H1 (cell line): ENCODE data around the gene LRWD1. TPM values are rescaled to one million over a fixed set of nuclear protein-coding genes. Genes with fewer than 3 reads are reported as not detected.

Experiments used
- PHF8 ChIP-seq: fragments of 200-600 bp; sonication (generic); conservative IDR thresholded peaks from 2 replicates; pipeline ENCODE4 v1.7.1; 2012; ENCODE audit warnings: low read depth, mild to moderate bottlenecking, inconsistent platforms, low read length, moderate library complexity
- SIN3A ChIP-seq, 2 experiments: IDR thresholded peaks in 1 of 2; conservative IDR thresholded peaks in 1 of 2; 2 replicates each; pipeline ENCODE4 v1.6.1; 2011 to 2012; ENCODE audit warnings: low read length in 2 of 2, improper control_type of control experiment in 1 of 2, low read depth in 1 of 2, mild to moderate bottlenecking in 1 of 2
- TAF7 ChIP-seq: optimal IDR thresholded peaks from 2 replicates; pipeline ENCODE3; 2011; ENCODE audit warnings: low read depth, mild to moderate bottlenecking, inconsistent platforms, low read length, moderate library complexity, borderline replicate concordance
- polyA plus RNA-seq, 7 experiments: library from polyadenylated mRNA; depleted of rRNA in 3 of 7; stranded (reverse) in 5 of 7; unstranded in 2 of 7; fragments of >200 nt in 5 of 7; fragments of 200-250 nt in 2 of 7; gene quantifications; 1 replicate in 5 of 7; 2 replicates in 1 of 7; 4 replicates in 1 of 7; pipeline versions ENCODE4 v1.2.1 to v1.2.3, GENCODE V29; 2011 to 2013; ENCODE audit warnings: missing spikeins in 2 of 7, mixed read lengths in 2 of 7
- total RNA-seq: library from RNA; stranded (reverse); fragmentation: NEBNext Ultra II Directional; extraction: Animal tissue kit (Norgen Biotek cat#: 25700); gene quantifications from 2 replicates; pipeline ENCODE4 v1.2.1, GENCODE V29; 2021
- TF ChIP-seq, protein P1 (sequence below): fragments of 300-600 bp; sonication (generic); IDR thresholded peaks from 2 replicates; pipeline ENCODE4 v1.7.1; 2012; ENCODE audit warnings: low read length, moderate library complexity, mild to moderate bottlenecking, inconsistent platforms; ENCODE audit not compliant: insufficient replicate concordance

Gene LRWD1
- total and polyA plus RNA-seq, 2 of the 8 experiments (the other 6 are each of a cell fraction or from before 2014, with no cell fraction given): 23.4 to 26.8 TPM

DNA sequence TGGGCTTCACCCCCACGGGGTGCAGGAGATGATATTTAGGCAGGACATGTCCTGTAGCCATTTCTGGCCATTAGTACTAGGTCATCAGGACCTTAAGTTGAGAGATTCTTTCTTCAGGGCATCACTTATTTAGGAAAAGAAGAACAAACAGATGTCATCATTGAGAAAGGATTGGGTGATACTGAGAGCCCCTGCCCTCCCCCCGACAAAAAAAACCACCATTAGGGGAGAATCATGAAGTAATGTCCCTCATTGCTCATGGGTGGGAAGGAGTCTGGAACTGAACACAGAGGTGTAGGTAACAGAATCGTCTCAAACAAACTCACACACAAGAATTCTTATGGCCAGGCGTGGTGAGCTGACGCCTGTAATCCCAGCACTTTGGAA is 37.8 kb upstream of the LRWD1 start (continued):
- TF ChIP-seq TAF7: no peak
- TF ChIP-seq PHF8: no peak
- TF ChIP-seq SIN3A (conservative IDR thresholded peaks at IDR 0.05 in 1 of 2, IDR thresholded peaks at IDR 0.05 in 1 of 2; ENCODE audit: low read depth in 1 of 2, low read length in 2 of 2): no peak
- TF ChIP-seq, protein P1, sequence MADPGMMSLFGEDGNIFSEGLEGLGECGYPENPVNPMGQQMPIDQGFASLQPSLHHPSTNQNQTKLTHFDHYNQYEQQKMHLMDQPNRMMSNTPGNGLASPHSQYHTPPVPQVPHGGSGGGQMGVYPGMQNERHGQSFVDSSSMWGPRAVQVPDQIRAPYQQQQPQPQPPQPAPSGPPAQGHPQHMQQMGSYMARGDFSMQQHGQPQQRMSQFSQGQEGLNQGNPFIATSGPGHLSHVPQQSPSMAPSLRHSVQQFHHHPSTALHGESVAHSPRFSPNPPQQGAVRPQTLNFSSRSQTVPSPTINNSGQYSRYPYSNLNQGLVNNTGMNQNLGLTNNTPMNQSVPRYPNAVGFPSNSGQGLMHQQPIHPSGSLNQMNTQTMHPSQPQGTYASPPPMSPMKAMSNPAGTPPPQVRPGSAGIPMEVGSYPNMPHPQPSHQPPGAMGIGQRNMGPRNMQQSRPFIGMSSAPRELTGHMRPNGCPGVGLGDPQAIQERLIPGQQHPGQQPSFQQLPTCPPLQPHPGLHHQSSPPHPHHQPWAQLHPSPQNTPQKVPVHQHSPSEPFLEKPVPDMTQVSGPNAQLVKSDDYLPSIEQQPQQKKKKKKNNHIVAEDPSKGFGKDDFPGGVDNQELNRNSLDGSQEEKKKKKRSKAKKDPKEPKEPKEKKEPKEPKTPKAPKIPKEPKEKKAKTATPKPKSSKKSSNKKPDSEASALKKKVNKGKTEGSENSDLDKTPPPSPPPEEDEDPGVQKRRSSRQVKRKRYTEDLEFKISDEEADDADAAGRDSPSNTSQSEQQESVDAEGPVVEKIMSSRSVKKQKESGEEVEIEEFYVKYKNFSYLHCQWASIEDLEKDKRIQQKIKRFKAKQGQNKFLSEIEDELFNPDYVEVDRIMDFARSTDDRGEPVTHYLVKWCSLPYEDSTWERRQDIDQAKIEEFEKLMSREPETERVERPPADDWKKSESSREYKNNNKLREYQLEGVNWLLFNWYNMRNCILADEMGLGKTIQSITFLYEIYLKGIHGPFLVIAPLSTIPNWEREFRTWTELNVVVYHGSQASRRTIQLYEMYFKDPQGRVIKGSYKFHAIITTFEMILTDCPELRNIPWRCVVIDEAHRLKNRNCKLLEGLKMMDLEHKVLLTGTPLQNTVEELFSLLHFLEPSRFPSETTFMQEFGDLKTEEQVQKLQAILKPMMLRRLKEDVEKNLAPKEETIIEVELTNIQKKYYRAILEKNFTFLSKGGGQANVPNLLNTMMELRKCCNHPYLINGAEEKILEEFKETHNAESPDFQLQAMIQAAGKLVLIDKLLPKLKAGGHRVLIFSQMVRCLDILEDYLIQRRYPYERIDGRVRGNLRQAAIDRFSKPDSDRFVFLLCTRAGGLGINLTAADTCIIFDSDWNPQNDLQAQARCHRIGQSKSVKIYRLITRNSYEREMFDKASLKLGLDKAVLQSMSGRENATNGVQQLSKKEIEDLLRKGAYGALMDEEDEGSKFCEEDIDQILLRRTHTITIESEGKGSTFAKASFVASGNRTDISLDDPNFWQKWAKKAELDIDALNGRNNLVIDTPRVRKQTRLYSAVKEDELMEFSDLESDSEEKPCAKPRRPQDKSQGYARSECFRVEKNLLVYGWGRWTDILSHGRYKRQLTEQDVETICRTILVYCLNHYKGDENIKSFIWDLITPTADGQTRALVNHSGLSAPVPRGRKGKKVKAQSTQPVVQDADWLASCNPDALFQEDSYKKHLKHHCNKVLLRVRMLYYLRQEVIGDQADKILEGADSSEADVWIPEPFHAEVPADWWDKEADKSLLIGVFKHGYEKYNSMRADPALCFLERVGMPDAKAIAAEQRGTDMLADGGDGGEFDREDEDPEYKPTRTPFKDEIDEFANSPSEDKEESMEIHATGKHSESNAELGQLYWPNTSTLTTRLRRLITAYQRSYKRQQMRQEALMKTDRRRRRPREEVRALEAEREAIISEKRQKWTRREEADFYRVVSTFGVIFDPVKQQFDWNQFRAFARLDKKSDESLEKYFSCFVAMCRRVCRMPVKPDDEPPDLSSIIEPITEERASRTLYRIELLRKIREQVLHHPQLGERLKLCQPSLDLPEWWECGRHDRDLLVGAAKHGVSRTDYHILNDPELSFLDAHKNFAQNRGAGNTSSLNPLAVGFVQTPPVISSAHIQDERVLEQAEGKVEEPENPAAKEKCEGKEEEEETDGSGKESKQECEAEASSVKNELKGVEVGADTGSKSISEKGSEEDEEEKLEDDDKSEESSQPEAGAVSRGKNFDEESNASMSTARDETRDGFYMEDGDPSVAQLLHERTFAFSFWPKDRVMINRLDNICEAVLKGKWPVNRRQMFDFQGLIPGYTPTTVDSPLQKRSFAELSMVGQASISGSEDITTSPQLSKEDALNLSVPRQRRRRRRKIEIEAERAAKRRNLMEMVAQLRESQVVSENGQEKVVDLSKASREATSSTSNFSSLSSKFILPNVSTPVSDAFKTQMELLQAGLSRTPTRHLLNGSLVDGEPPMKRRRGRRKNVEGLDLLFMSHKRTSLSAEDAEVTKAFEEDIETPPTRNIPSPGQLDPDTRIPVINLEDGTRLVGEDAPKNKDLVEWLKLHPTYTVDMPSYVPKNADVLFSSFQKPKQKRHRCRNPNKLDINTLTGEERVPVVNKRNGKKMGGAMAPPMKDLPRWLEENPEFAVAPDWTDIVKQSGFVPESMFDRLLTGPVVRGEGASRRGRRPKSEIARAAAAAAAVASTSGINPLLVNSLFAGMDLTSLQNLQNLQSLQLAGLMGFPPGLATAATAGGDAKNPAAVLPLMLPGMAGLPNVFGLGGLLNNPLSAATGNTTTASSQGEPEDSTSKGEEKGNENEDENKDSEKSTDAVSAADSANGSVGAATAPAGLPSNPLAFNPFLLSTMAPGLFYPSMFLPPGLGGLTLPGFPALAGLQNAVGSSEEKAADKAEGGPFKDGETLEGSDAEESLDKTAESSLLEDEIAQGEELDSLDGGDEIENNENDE: no peak
